ENCODE measurements around the gene EVC.

EVC gene

DNA sequence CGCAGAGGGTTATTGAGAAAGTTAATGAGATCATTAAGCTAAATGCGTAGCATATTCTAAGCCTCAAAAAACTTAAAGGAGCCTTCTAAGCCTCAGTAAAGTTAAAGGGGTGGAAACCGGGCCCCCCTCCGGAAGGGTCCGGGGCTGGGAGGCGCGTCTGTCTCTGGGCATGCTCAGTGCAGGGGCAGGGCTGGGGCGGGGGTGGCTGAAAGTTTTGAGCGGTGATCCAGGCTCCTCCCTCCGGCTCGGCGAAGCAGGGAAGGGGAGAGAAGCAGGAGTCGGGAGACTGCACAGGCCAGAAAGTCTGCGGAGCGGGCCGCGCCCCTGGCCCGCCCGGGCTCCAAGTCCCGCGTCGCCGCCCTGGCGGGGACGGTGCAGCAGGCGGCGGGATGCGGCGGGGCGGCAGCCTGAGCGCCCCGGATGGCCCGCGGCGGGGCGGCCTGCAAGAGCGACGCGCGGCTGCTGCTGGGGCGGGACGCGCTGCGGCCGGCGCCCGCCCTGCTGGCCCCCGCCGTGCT is at the start of gene EVC:
TSS of gene EVC (plus strand) at position 241 of the 518 bp plus-strand sequence. CDS start at position 421, 180 bp downstream.
- DNase-seq (ENCODE audit: low read depth): peak; percentile 42

DNA sequence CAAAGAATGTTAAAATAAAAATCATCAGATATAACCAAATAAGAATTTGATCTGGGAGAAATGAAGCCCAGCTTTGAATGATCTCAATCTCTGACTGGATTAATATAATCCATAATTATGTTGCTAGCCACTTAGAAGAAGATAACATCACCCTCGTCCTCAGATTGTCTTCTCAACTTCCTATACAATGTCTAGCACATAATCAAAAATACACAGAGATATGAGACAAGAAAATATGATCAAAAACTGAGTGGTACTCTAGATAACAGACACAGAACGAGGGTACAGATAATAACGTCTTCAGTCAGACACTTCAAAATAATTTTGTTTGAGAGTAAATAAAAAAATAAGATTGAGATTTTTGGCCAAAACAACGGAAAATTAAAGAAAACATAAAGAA is 49.8 kb upstream of the EVC start:
- DNase-seq (ENCODE audit: low read depth): no peak

DNA sequence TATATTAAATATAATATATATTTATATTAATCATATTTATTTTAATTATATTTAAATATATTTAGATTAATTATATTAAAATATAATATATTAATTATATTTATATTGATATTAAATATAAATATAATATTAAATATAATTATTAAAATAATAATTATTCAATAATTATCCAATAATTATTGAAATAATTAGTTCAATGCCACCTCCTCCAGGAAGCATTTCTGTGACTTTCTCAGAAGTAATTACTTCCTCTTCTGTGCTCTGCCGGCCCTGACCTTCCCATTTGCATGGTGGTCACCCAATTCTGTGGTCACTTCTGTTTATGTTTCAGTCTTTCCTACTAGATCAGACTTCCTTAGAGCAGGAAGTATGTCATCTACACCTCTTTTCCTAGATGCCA is 48.4 kb upstream of the EVC start:
- DNase-seq (ENCODE audit: low read depth): no peak

DNA sequence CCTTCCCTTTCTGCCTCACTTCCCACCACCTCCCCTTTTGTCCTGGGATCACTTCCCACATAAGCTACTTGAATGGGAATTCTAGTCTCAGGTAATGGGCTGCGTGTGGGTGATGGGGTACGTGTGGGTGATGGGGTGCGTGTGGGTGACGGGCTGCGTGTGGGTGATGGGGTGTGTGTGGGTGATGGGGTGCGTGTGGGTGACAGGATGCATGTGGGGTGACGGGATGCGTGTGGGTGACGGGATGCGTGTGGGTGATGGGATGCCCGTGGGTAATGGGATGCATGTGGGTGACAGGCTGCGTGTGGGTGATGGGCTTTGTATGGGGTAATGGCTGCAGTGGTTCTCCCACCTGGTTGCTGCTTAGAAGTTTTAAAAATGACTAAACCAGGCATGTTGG is 46.2 kb upstream of the EVC start:
- no peak for DNase-seq (ENCODE audit: low read depth)

DNA sequence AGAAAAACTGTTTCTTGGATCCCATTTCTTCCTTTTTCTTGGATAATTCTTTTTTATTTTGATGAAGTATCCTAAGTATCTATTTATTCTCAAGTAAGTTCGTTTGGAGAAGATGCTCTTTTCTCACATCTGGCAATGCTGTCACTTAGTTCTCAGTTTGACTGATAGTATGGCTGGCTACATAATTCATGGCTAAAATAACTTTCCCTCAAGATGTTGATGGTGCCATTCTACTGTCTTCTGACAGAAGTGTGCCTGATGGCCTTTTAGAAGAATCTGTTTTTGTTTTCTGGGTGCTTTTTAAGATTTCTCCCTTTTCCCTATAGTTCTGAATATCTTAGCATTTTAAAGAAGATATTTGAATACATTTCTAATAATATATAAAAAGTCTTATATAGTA is 44.3 kb upstream of the EVC start:
- no peak for DNase-seq (ENCODE audit: low read depth)

DNA sequence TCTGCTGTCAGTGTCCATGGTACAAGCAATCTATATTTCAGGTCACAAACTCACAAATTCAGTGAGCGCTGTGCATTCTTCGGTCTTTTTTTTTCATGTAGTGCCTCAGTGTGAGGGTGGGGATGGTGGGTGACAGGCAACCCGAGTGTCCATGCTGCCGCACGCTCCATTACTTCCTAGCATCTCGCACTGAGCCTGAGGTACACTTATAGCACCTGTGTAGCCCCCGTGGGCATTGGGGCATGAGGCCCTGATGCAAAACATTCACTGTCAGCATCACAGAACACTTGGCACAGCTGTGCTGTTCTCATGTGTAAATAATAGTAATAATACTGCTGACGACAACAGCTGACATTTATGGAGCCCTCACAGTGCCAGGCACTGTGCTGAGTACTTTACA is 34.2 kb upstream of the EVC start:
- no peak for DNase-seq (ENCODE audit: low read depth)

DNA sequence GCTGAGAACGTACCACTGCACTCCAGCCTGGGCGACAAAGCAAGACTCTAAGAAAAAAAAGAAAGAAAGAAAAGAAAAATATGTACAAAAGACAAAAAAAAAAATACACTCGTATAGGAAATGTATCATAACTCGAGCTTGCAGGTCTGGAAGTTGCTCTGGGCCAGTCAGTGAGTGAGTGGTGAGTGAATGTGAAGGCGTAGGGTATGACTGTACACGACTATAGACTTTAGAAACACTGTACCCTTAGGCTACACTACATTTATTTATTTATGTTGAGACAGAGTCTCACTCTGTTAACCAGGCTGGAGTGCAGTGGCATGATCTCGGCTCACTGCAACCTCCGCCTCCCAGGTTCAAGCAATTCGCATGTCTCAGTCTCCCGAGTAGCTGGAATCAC is 32.0 kb upstream of the EVC start:
- DNase-seq (ENCODE audit: low read depth): no peak

DNA sequence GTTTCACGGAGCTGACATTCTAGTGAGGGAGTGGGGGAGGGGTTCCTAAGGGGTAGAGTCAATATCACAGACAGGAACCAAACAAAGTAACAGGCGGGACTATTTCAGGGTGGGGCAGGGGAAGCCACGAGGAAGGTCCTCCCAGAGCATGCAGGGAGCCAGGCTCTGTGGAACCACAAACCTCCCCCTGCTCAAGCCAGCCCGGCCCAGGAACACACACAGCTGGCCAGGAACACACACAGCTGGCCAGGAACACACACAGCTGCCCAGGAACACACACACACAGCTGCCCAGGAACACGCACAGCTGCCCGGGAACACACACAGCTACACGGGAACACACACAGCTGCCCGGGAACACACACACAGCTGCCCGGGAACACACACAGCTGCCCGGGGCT is 27.4 kb upstream of the EVC start:
- DNase-seq (ENCODE audit: low read depth): no peak

DNA sequence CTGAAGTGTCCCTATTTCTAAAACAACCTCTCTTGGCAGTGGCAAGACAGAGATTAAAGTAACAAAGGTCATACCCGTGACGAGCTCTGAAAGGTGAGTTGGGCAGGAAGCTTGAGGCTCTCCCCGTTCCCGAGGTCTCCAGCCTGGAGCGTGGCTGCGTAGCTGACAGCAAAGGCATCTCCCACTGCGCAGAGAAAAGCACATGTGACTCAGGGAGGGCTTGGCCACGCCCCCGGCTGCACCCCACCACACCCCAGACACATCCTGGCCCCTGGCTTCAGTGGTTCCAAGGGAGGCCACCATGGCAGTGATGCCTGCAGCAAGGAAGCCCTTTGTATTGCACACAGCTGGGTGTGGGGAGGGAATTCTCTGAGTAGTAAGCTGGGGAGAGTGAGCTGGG is 25.7 kb upstream of the EVC start:
- DNase-seq (ENCODE audit: low read depth): no peak

DNA sequence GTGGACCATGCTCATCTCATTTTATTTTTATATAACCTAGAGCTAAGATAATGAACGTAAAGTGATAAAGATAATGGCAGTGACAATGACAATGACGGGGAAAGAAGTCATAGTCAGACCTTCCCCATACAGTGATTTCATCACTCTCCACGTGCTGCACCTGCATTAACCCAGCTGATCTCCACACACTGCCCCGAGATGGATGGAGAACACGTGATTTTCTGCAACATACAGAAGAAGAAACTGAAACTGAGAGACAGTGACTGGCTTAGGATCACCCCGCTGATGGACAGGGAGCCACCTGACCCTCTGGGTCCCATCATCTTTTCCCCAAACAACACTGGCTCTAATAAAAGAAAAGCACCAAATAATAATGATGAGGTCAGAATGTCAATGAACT is 24.7 kb upstream of the EVC start:
- DNase-seq (ENCODE audit: low read depth): no peak

DNA sequence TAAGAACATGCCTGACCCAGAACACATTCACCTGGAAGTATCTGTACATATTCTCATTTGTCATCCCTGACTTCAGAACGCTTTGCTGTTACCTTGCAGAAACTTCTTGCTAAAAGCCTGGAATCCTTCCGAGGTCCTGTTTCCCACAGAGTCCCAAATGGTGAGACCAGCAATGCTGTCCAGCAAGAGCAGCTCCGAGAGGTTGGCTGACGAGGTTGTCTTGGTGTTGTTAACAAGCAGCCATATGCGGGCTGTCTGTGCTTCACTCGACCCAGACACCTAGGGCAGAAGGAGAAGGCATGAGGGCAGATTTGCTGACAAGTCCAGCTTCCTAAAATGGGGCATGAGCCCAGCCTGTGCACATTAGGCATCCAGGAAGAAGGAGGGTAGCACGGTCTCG is 21.9 kb upstream of the EVC start:
- DNase-seq (ENCODE audit: low read depth): no peak

DNA sequence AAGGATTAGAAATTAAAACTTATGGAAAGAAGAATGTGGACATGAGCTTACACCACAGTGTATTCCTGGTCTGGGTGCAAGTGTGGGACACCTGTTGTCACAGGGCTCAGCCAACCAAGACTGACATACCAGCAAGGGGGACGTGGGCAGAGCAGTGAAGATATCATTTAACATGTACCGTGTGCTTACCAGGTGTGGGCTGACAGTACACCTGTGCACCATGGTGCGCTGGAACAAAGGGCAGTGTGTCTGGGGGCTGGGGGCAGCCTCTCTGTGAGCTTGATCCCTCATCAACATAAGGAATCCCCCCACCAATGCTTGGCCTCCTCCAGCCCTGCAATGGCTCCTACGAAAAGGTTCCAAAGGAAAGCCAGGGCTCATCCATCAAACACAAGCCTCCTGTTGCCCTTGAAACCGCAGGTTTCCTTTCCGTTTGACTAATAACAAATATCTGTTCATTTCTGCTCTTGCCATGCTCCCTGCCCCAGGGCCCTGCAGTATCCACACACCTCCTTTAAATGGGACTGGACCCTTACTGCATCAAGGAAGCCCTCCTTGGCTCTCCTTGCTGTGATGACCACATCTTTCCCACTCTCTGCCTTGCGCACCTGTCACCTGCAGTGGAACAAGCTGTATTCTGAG is 19.4 kb upstream of the EVC start:
- no peak for DNase-seq (ENCODE audit: low read depth)

DNA sequence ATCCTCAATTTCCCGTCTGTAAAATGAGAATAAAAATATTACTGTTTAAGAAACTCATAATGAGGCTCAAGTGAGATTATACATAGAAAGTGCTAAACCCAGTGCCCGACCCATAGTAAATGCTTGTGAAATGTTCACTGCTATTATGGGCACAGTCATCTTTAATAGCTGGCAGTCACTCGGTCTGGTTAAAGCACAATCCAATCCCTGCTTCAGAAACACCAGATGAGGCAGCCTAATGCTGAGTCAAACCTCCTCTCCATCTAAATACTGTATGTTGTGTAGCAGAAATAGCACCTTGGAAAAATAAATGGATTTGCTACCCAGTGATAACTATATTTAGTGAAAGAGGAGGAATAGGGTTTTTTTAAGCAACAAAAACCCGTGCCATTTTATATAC is 17.1 kb upstream of the EVC start:
- no peak for DNase-seq (ENCODE audit: low read depth)

DNA sequence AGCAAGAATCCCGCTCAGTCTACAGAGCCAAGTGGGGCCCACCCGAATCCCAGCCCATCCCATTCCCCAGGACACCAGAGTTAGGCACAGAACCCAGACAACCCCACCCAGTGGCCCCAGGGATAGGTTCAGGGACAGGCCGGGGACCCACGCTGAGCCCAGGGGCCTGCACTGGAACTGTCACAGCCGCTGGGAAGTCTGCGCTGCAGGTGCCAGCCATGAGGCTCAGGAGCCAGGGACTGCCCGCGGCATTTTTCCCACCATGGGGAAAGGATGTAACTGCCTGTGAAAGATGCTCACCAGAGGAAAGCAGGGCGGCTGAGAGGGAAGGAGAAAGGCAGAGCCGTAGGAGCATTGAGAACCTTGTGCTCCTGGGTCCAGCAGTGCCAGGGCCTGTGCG is 14.7 kb upstream of the EVC start:
- no peak for DNase-seq (ENCODE audit: low read depth)

DNA sequence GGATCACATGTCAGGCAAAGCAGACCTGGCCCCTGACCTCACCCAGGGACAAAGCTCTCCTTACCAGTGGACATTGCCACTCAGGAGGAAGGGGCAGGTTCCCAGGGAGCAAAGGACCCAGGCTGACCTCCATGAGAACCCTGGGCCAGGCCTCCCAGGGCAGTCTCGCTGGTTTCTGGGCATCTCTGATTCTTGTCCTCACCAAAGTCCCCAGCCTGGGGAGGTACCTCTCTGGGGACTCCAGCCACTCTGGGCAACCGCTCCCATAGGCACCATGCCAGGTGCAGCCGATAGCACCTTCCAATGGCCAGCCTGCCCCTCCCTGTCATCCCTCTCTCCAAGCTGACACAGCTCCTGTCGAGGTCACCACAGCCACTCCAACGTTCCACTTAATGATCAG is 10.5 kb upstream of the EVC start:
- DNase-seq (ENCODE audit: low read depth): no peak

DNA sequence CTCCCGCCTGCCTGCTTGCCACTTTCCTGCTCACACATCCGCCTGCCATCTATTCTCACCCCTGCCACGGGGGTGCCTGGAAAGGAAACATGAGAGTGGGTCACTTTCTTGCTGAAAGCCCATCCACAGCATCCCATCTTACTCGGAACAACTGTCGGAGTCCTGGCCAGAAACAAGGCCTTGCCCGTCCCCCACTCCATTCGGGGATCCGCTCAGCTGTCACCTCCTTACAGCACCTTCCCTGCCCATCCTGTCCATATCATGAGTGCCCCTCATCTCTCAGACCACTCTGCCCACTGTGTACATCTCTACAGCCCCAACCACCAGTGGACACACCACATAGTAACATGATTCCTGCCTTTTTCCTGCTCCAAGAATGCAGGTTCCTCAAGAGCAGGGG is 9.0 kb upstream of the EVC start:
- DNase-seq (ENCODE audit: low read depth): no peak

DNA sequence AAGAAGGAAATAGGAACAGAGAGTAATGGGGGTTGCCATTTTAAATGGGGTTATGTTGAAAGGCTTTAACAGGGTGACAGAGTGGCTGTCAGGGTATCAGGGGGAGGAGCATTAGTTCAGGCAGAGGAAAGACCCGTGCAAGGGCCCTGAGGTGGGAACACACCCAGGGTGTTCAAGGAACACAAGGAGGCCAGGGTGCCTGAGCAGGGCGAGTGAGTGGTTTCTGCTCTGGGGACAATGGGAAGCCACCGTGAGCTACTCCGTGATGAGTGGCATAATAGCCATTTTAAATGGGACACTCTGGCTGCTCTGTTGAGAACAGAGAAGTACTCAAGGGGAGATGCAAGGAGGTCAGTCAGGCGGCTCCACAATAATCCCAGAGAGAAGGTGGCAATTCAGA is 7.2 kb upstream of the EVC start:
- DNase-seq (ENCODE audit: low read depth): no peak

DNA sequence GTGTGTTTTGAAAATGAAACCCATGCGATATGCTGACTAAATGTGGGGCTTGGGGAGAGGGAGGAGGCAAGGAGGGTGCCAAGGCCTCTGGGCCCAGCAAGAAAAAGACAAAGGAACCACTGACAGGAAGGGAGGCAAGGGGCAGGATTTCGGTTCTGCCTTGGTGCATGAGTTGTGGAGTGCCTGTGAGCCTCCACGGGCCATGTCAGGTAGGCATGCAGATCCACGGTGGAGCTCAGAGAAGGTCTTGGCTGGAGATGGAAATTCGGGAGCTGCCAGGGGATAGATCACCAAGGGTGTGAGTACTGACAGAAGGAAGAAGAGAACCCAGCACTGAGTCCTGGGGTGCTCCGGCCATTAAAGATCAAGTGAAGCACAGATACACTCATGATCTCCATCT is 6.7 kb upstream of the EVC start:
- no peak for DNase-seq (ENCODE audit: low read depth)

DNA sequence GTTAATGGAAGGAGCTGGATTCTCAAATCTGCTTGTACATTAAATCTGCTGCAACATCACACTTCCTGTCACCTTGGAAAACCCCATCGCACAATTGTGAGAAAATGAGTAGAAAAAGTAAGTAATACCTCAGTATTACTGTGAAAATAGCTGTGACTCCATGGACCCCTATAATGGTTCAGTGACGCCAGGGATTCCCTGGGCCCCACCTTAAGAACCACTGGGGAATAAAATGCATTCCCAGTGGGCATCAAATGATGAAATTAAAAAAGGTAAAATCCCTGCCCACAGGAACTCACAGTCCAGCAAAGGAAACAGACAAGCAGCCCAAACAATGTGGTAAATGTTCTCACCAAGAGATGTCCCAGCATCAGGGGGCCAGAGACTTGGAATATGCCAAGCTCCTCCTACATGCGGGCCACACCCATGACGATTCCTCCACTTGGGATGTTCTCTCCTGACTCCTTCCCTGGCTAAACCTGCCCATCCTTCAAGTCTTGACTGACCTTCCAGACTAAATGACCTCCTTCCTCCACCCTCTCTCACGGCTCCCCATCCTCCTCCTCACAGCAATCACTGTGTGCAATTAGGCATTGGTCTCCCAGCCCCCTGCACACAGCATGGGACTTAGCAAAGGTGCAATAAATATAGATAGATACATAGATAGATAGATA is 5.2 kb upstream of the EVC start:
- DNase-seq (ENCODE audit: low read depth): no peak

DNA sequence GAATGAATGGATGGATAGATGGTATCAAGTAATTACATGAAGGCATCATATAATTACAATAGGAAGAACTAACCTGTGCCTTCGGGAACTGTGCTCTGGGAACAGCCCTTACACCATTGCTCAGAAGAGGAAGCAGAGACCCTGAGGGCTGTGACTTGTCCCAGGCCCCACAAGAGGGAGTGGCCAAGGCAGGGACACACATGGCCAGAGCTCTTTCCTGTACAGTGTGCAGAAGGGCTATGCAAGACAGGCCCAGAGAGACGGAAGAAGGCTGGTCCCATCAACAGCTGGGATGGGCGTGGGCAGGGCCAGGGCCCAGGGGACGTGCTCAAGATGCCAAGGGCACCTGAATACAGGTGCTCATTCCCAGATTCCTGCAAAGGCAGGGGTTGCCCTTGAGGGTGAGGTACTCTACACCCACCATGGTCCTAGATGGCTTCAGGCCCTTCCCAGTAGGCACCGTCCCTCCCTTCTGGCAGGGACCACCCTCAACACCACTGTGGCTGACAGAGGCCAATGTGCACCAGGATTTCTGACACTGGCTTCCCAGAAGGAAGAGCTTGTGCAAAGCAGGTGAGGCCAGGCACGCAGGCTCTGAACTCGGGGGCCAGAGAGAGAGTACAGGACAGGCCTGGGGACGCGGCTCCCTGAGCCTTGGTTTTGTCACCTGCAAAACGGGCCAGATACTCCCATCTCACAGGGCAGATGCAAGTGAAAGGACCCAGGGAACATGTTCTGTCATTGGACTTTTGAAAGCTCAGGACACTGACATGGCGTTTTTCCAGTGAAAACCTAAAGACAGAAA is 4.3 kb upstream of the EVC start:
- DNase-seq (ENCODE audit: low read depth): no peak

DNA sequence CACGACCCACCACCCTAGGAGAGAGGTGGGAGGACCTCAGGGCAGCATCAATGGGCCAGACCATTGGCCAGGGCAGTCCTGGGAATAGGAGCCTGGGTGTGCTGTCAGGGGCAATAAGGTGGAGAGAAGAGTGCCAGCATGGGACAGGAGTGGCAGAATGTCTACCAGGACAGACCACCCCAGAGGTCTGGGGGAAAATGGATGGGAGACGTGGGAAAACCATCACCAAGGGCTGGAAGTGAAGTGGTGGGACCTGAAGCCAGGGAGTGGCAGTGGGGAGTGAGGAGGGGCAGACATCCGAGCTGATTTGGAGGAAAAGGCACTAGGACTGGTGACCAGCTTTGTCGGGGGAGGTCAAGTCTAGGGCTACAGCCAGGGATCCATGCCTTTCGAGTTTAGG is 3.6 kb upstream of the EVC start:
- DNase-seq (ENCODE audit: low read depth): no peak

DNA sequence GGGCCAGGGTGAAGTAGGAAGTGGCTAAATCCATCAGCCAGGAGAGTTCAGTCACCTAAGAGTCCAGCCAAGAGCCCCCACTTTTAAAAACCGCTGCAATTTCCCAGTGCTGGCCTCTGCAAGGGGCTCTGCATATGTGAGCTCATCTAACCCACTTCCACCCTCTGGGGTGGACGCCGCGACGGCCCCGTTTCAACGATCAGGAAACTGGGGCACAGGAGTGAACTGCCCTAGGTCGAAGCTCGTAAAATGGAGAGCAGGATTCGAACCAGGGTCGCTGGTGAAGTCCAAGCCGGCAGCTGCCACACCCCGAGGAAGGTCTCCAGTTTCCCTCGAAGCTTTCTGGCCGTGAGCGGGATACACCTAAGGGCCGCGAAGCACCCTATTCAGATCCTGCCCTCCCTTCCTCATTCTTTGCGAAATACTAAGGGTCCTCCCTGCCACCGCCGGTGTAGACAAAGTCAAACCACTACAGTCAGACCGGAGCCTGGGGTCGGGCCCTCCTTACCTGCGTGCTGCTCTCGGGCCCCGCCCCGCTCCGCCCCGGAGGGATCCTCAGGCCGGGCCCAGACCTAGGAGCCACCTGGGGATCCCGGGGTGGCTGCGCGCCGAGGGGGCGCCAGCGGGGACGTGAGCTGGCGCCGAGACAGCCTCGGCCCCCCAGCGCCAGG is 3.1 kb upstream of the EVC start:
- DNase-seq (ENCODE audit: low read depth): no peak

All from HS-27A (cell line).